Measurements from ENCODE around the gene RAP1GAP2.
"Not testable (repeated sequence)": the region's sequence is repeated elsewhere in the genome, so short reads cannot be mapped to it uniquely, and the experiment has no call there.

The RAP1GAP2 gene

DNA sequence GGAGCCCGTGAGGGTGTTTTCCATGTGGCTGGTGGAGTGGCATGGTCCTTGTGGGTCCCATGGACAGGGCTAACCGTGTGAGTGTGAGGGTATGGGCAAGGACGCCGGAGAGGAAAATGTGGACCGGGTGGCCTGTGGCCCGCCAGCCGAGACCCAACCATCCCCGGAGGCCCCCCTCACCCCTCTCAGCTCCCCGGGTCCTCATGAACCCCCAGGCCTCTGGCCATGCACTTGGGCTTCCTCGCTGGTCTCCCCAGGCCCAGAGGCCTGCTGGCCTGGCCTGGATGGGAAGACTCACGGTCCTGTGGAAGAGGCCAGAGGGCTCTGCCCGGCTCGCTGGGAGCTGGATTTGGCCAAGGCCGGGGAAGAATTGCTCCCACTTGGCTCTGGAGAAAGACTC is 13.1 kb downstream of the RAP1GAP2 start:
- Histone ChIP-seq H3K27me3 (ENCODE audit: control insufficient read depth in 1 of 2, insufficient read depth in 2 of 2, low read length in 2 of 2) (no peaks in the 10 kb centered on the region), H3K36me3 (ENCODE audit: control insufficient read depth in 1 of 2, insufficient read depth in 2 of 2, low read length in 2 of 2) (no peaks in the 10 kb centered on the region), H3K9ac (ENCODE audit: low read depth in 1 of 2, low read length in 2 of 2) (no peak overlapping the region), H3K27ac (ENCODE audit: low read depth, low read length) (no peak overlapping the region), H3K4me3 (ENCODE audit: low read depth in 1 of 2, low read length in 2 of 2) (no peak overlapping the region), H3K4me1 (ENCODE audit: control insufficient read depth in 1 of 2, insufficient read depth in 2 of 2, low read length in 2 of 2) (peaks cover 0 to 3% of the 10 kb centered on the region in 2 donors), H3K9me3 (ENCODE audit: control insufficient read depth in 1 of 2, low read length in 2 of 2) (no peaks in the 10 kb centered on the region)

DNA sequence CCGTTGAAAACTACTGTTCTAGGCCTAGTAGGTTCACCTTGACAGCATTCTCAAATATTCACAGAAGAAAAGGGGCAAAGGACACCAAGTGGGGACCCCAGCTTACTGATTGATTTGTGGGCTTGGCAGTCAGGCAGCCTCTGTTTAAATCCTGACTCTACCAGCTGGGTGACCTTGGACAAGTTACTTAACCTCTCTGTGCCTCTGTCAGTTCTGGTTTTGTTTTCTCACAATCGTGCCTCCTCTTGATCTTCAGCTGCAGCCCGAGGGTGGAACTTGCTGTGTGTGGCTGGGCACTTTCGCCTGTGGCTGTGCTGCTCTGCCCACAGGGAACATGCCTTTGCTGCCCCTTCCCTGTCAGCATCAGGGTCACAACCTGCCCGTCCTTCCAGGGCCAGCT is 17.8 kb downstream of the RAP1GAP2 start:
- Histone ChIP-seq H3K27ac (ENCODE audit: low read depth, low read length) (no peak overlapping the region), H3K9me3 (ENCODE audit: control insufficient read depth in 1 of 2, low read length in 2 of 2) (no peaks in the 10 kb centered on the region), H3K9ac (ENCODE audit: low read depth in 1 of 2, low read length in 2 of 2) (no peak overlapping the region), H3K36me3 (ENCODE audit: control insufficient read depth in 1 of 2, insufficient read depth in 2 of 2, low read length in 2 of 2) (no peaks in the 10 kb centered on the region), H3K4me3 (ENCODE audit: low read depth in 1 of 2, low read length in 2 of 2) (peak overlapping the region in 1 of 2 donors; percentile 32), H3K27me3 (ENCODE audit: control insufficient read depth in 1 of 2, insufficient read depth in 2 of 2, low read length in 2 of 2) (no peaks in the 10 kb centered on the region), H3K4me1 (ENCODE audit: control insufficient read depth in 1 of 2, insufficient read depth in 2 of 2, low read length in 2 of 2) (no peaks in the 10 kb centered on the region)

- H3K4me3 ChIP-seq (ENCODE audit: low read depth in 1 of 2, low read length in 2 of 2) = peak overlapping the region; percentile 32 to 40
- no peaks in the 10 kb centered on the region for H3K4me1 ChIP-seq (ENCODE audit: control insufficient read depth in 1 of 2, insufficient read depth in 2 of 2, low read length in 2 of 2)
- no peaks in the 10 kb centered on the region for H3K27me3 ChIP-seq (ENCODE audit: control insufficient read depth in 1 of 2, insufficient read depth in 2 of 2, low read length in 2 of 2)
- no peaks in the 10 kb centered on the region for H3K36me3 ChIP-seq (ENCODE audit: control insufficient read depth in 1 of 2, insufficient read depth in 2 of 2, low read length in 2 of 2)
- H3K9ac ChIP-seq (ENCODE audit: low read depth in 1 of 2, low read length in 2 of 2) = no peak overlapping the region
- no peak overlapping the region for H3K27ac ChIP-seq (ENCODE audit: low read depth, low read length)
- H3K9me3 ChIP-seq (ENCODE audit: control insufficient read depth in 1 of 2, low read length in 2 of 2) = no peaks in the 10 kb centered on the region
These were observed 18.5 kb downstream of the RAP1GAP2 start for GRCh38 chr17:2814481-2815341.

- Histone ChIP-seq H3K9me3 (ENCODE audit: control insufficient read depth in 1 of 2, low read length in 2 of 2) (no peaks in the 10 kb centered on the region), H3K27ac (ENCODE audit: low read depth, low read length) (no peak overlapping the region), H3K9ac (ENCODE audit: low read depth in 1 of 2, low read length in 2 of 2) (no peak overlapping the region), H3K27me3 (ENCODE audit: control insufficient read depth in 1 of 2, insufficient read depth in 2 of 2, low read length in 2 of 2) (no peaks in the 10 kb centered on the region), H3K36me3 (ENCODE audit: control insufficient read depth in 1 of 2, insufficient read depth in 2 of 2, low read length in 2 of 2) (no peaks in the 10 kb centered on the region), H3K4me1 (ENCODE audit: control insufficient read depth in 1 of 2, insufficient read depth in 2 of 2, low read length in 2 of 2) (no peaks in the 10 kb centered on the region), H3K4me3 (ENCODE audit: low read depth in 1 of 2, low read length in 2 of 2) (no peak overlapping the region)
These were observed 19.5 kb downstream of the RAP1GAP2 start for GRCh38 chr17:2815781-2816185.

DNA sequence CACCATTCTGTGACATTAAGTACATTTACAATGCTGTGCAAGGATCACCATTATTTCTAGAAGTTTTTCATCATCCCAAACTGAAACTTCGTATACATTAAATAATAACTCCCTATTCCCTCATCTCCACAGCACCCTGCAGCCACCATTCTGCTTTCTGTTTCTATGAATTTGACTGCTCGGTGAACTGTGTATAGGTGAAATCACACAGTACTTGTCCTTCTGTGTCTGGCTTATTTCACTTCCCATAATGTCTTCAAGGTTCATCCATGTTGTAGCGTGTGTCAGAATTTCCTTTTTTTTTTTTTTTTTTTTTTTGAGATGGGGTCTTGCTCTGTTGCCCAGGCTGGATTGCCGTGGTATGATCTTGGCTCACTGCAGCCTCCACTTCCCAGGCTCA is 20.4 kb downstream of the RAP1GAP2 start:
- Histone ChIP-seq H3K4me1 (ENCODE audit: control insufficient read depth in 1 of 2, insufficient read depth in 2 of 2, low read length in 2 of 2) (no peaks in the 10 kb centered on the region), H3K36me3 (ENCODE audit: control insufficient read depth in 1 of 2, insufficient read depth in 2 of 2, low read length in 2 of 2) (no peaks in the 10 kb centered on the region), H3K27me3 (ENCODE audit: control insufficient read depth in 1 of 2, insufficient read depth in 2 of 2, low read length in 2 of 2) (no peaks in the 10 kb centered on the region), H3K9ac (ENCODE audit: low read depth in 1 of 2, low read length in 2 of 2) (no peak overlapping the region), H3K27ac (ENCODE audit: low read depth, low read length) (no peak overlapping the region), H3K4me3 (ENCODE audit: low read depth in 1 of 2, low read length in 2 of 2) (no peak overlapping the region), H3K9me3 (ENCODE audit: control insufficient read depth in 1 of 2, low read length in 2 of 2) (no peaks in the 10 kb centered on the region)

GRCh38 chr17:2819294-2819693 is 23.1 kb downstream of the RAP1GAP2 start:
- H3K27me3 ChIP-seq (ENCODE audit: control insufficient read depth in 1 of 2, insufficient read depth in 2 of 2, low read length in 2 of 2); H3K27ac ChIP-seq (ENCODE audit: low read depth, low read length); H3K9ac ChIP-seq (ENCODE audit: low read depth in 1 of 2, low read length in 2 of 2); H3K4me1 ChIP-seq (ENCODE audit: control insufficient read depth in 1 of 2, insufficient read depth in 2 of 2, low read length in 2 of 2); H3K9me3 ChIP-seq (ENCODE audit: control insufficient read depth in 1 of 2, low read length in 2 of 2); H3K36me3 ChIP-seq (ENCODE audit: control insufficient read depth in 1 of 2, insufficient read depth in 2 of 2, low read length in 2 of 2); H3K4me3 ChIP-seq (ENCODE audit: low read depth in 1 of 2, low read length in 2 of 2): not testable (repeated sequence)

GRCh38 chr17:2819921-2820501 is 23.8 kb downstream of the RAP1GAP2 start:
- Histone ChIP-seq H3K4me1 (ENCODE audit: control insufficient read depth in 1 of 2, insufficient read depth in 2 of 2, low read length in 2 of 2) (no peaks in the 10 kb centered on the region), H3K27ac (ENCODE audit: low read depth, low read length) (no peak overlapping the region), H3K9me3 (ENCODE audit: control insufficient read depth in 1 of 2, low read length in 2 of 2) (no peaks in the 10 kb centered on the region), H3K27me3 (ENCODE audit: control insufficient read depth in 1 of 2, insufficient read depth in 2 of 2, low read length in 2 of 2) (no peaks in the 10 kb centered on the region), H3K36me3 (ENCODE audit: control insufficient read depth in 1 of 2, insufficient read depth in 2 of 2, low read length in 2 of 2) (no peaks in the 10 kb centered on the region), H3K4me3 (ENCODE audit: low read depth in 1 of 2, low read length in 2 of 2) (no peak overlapping the region), H3K9ac (ENCODE audit: low read depth in 1 of 2, low read length in 2 of 2) (no peak overlapping the region)

DNA sequence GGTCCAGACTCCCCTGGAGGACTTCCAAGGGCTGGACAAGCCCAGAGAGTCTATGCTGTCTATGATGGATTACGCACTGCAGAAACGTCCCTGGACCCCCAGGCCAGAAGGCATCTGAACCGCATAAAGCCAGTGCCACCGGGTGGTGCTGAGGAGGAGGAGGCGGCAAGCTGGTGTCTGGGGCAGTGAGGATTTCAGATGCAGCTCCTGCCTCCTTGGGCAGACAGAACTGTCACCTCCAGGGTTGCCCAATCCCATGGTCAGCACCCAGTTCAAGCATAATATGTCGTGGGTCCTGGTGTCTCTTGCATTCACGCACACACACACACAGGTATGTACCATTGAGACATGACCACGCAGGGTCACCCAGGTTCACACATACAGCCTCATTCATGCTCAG is 25.6 kb downstream of the RAP1GAP2 start:
- Histone ChIP-seq H3K9me3 (ENCODE audit: control insufficient read depth in 1 of 2, low read length in 2 of 2) (no peaks in the 10 kb centered on the region), H3K27me3 (ENCODE audit: control insufficient read depth in 1 of 2, insufficient read depth in 2 of 2, low read length in 2 of 2) (no peaks in the 10 kb centered on the region), H3K36me3 (ENCODE audit: control insufficient read depth in 1 of 2, insufficient read depth in 2 of 2, low read length in 2 of 2) (no peaks in the 10 kb centered on the region), H3K4me3 (ENCODE audit: low read depth in 1 of 2, low read length in 2 of 2) (no peak overlapping the region), H3K4me1 (ENCODE audit: control insufficient read depth in 1 of 2, insufficient read depth in 2 of 2, low read length in 2 of 2) (no peaks in the 10 kb centered on the region), H3K9ac (ENCODE audit: low read depth in 1 of 2, low read length in 2 of 2) (no peak overlapping the region), H3K27ac (ENCODE audit: low read depth, low read length) (no peak overlapping the region)

DNA sequence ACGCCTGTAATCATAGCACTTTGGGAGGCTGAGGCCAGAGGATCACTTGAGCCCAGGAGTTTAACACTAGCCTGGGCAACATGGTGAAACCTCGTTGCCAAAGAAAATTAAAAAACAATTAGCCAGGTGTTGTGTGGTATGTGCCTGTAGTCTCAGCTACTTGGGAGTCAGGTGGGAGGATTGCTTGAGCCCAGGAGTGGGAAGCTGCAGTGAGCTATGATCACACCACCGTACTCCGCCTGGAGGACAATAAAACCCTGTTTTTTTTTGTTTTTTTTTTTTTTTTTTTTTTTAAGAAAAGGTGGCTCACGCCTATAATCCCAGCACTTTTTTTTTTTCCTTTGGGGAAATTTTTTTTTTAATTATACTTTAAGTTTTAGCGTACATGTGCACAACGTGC is 26.1 kb downstream of the RAP1GAP2 start:
- no peaks in the 10 kb centered on the region for H3K27me3 ChIP-seq (ENCODE audit: control insufficient read depth in 1 of 2, insufficient read depth in 2 of 2, low read length in 2 of 2)
- H3K27ac ChIP-seq (ENCODE audit: low read depth, low read length) = no peak overlapping the region
- H3K9ac ChIP-seq (ENCODE audit: low read depth in 1 of 2, low read length in 2 of 2) = no peak overlapping the region
- H3K4me1 ChIP-seq (ENCODE audit: control insufficient read depth in 1 of 2, insufficient read depth in 2 of 2, low read length in 2 of 2) = no peaks in the 10 kb centered on the region
- H3K4me3 ChIP-seq (ENCODE audit: low read depth in 1 of 2, low read length in 2 of 2) = no peak overlapping the region
- H3K36me3 ChIP-seq (ENCODE audit: control insufficient read depth in 1 of 2, insufficient read depth in 2 of 2, low read length in 2 of 2) = no peaks in the 10 kb centered on the region
- H3K9me3 ChIP-seq (ENCODE audit: control insufficient read depth in 1 of 2, low read length in 2 of 2) = no peaks in the 10 kb centered on the region

DNA sequence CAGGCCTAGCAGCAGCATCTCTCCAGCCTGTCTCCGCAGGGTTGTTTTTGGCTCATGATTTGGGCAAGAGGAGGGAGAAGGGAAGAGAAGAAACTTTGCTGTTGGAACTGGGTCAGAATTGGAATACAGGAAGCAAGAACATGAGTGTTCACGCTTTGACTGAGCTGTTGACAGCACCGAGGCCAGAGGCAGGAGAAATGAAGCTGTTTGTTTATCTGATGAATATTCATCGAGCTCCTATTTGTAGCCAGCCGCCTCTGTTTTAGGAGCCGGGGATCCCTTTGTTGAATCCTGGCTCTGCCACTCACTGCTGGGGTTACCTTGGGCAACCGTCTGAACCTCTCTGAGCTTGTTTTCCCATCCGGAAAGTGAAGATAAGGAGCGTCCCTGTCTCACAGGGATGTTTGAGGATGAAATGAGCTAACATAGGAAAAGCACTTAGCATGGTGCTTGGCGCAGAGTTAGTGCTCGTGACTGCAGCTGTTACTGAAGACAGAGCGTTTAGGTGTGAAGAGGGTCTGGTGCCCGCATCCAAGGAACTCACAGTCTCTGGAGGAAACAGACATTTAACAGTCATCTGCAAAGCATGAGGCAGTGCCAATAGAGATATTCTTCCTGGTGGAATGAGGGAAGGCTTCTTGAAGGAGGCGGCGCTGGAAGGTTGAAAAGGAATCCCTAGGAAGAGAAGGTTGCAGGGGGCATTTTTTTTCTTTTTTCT is 29.2 kb downstream of the RAP1GAP2 start:
- no peaks in the 10 kb centered on the region for H3K27me3 ChIP-seq (ENCODE audit: control insufficient read depth in 1 of 2, insufficient read depth in 2 of 2, low read length in 2 of 2)
- H3K9ac ChIP-seq (ENCODE audit: low read depth in 1 of 2, low read length in 2 of 2) = no peak overlapping the region
- H3K36me3 ChIP-seq (ENCODE audit: control insufficient read depth in 1 of 2, insufficient read depth in 2 of 2, low read length in 2 of 2) = no peaks in the 10 kb centered on the region
- H3K27ac ChIP-seq (ENCODE audit: low read depth, low read length) = no peak overlapping the region
- peaks cover 0 to 2% of the 10 kb centered on the region in 2 donors for H3K4me1 ChIP-seq (ENCODE audit: control insufficient read depth in 1 of 2, insufficient read depth in 2 of 2, low read length in 2 of 2)
- H3K4me3 ChIP-seq (ENCODE audit: low read depth in 1 of 2, low read length in 2 of 2) = no peak overlapping the region
- no peaks in the 10 kb centered on the region for H3K9me3 ChIP-seq (ENCODE audit: control insufficient read depth in 1 of 2, low read length in 2 of 2)

All from duodenal mucosa (tissue), 2 donors.